Fibroblast of the aortic adventitia (primary cell): ENCODE data around the gene KREMEN1. TPM values are rescaled to one million over a fixed set of nuclear protein-coding genes. Genes with fewer than 3 reads are reported as not detected.

ENCODE experiments used
- DNase-seq: peaks from one replicate; pipeline ENCODE4 v3.0.0-alpha.2; 2010; ENCODE audit warnings: low read depth
- H3K4me3 ChIP-seq: 2 replicates; pipeline ENCODE4 v1.5.1; 2011; ENCODE audit warnings: low read depth, mild to moderate bottlenecking, control low read depth, low read length, moderate library complexity
- total RNA-seq: library from RNA; depleted of rRNA; stranded (reverse); fragments of >200 nt; gene quantifications from 2 replicates; pipeline ENCODE4 v1.2.3, GENCODE V29; 2012; ENCODE audit warnings: low replicate concordance
- TF ChIP-seq, protein P1 (sequence below): IDR thresholded peaks from 2 replicates; pipeline ENCODE4 v1.5.1; 2011; ENCODE audit warnings: mild to moderate bottlenecking, low read length, control low read depth, inconsistent platforms; ENCODE audit not compliant: insufficient read depth

The KREMEN1 gene
- total RNA-seq, 1 donor, result 5.7 TPM

DNA sequence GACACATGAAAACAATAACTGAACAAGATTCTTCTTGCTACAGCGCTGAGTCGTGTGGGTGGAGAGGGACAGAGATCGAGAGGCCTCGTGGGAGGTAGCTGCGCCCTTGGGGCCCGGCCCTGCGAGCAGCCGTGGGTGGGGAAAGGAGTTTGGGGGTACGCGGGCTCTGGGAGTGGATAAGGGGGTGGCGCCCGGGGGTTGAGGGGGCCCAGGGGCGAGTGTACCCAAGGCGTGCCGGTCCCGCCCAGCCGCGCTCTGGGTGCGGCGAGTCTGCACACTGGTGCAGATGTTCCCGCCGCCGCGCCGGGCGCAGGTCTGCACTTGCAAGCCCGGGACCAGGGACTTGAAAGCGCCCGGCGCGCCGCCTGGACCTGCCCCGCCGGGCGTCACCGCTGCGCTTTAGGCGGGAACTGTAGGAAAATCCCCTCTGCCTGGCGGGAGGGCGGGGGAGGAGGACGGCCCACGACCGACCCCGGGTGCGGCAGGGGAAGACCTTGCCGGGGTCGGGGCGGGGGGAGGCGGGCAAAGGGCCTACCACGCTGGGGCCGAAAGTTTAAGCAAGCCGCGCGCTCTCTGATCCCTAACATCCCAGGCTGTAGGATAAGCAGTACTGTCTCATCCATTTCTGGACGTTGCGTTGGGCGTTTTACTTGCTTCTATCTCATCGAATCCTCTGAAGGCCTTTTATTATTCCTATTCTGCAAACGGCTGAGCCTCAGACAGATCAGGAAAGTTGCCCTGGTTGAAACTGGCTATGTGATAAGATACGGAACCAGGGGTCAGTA, 1.4 kb upstream of the KREMEN1 start:
- peak; percentile 36 for DNase-seq
- TF ChIP-seq, protein P1, sequence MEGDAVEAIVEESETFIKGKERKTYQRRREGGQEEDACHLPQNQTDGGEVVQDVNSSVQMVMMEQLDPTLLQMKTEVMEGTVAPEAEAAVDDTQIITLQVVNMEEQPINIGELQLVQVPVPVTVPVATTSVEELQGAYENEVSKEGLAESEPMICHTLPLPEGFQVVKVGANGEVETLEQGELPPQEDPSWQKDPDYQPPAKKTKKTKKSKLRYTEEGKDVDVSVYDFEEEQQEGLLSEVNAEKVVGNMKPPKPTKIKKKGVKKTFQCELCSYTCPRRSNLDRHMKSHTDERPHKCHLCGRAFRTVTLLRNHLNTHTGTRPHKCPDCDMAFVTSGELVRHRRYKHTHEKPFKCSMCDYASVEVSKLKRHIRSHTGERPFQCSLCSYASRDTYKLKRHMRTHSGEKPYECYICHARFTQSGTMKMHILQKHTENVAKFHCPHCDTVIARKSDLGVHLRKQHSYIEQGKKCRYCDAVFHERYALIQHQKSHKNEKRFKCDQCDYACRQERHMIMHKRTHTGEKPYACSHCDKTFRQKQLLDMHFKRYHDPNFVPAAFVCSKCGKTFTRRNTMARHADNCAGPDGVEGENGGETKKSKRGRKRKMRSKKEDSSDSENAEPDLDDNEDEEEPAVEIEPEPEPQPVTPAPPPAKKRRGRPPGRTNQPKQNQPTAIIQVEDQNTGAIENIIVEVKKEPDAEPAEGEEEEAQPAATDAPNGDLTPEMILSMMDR, result no peak
- peak overlapping the region; percentile 39 for H3K4me3 ChIP-seq

GRCh38 chr22:29072193-29072978, 449 bp upstream of the KREMEN1 start:
- H3K4me3 ChIP-seq, result peak overlapping the region; percentile 64
- DNase-seq, result peak; percentile 42
- TF ChIP-seq, protein P1, result no peak

- peak overlapping the region; percentile 73 for H3K4me3 ChIP-seq
- DNase-seq, result peak; percentile 16
- TF ChIP-seq, protein P1, result no peak
These were observed 912 bp downstream of the KREMEN1 start for GRCh38 chr22:29073618-29074275.

DNA sequence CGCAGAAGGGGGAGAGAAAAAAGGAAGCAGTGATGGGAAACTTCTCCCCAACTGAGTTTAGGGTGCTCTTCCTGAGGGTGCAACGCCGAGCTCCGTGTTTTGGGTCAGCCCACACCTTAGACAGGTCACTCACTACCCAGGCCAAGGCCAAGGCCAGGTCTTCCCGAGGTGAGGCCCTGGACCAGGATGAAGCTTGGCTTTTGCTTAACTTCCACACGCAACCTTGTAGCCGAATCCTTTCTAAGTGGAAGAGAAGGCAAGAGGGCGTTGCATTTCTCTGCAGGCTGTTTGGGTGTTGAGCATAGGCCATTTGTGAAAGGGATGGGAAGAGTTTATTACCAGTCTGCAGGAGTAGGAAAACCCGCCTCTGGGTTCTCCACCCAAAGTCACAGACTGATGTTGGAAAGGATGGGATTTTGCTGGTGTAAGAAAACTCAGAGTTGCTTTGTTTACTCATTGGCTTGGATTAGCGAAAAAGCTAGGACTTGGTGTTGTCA, 1.5 kb downstream of the KREMEN1 start:
- DNase-seq, result no peak
- H3K4me3 ChIP-seq, result peak overlapping the region; percentile 73

DNA sequence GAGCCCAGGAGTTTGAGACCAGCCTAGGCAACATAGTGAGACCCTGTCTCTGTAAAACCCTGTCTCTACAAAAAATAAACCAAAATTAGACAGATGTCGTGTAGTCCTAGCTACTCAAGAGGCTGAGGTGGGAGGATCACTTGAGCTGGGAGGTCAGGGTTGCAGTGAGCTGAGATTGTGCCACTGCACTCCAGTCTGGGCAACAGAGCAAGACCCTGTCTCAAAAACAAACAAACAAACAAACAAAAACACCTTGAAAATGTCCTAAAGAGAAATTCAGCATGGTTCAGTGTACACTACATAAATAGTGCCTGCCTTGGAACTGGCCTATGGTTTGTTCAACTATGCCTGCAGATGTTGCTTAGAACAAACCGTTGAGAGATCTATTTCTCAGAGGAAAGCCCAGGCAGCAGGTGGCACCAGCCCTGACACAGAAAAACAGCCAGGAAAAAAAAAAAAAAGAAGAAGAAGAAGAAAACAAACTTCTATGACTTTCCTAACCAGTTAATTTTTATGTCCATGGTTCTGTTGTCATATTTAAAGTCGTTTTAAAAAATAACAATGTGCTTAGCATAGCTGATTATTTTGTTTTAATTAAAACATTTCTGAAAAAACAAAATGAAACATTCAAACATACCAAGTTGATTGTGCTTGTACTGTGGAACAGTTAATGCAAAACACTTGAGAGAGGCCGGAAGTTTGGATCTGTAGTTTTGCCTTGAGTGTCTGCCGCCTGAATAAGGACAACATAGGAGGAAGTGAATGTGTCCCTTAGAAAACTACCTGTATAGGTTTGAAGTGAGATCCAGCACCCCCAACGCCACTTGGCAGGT, 5.4 kb downstream of the KREMEN1 start:
- no peak for DNase-seq

More for the DNA sequence above, 1.5 kb downstream of the KREMEN1 start:
- TF ChIP-seq, protein P1, result no peak

More for the DNA sequence above, 5.4 kb downstream of the KREMEN1 start:
- TF ChIP-seq, protein P1, result no peak
- no peak overlapping the region for H3K4me3 ChIP-seq
